GM06990 (cell line): ENCODE measurements around the gene CSF1.

ENCODE experiments used
- DNase-seq: peaks from one replicate; pipeline ENCODE4 v3.0.0-alpha.2; 2011; ENCODE audit not compliant: insufficient read length; ENCODE audit errors: extremely low read depth
- H3K27me3 ChIP-seq: replicated peaks from 2 replicates; pipeline ENCODE4 v1.6.0; 2011; ENCODE audit warnings: low read length; ENCODE audit not compliant: control insufficient read depth, insufficient read depth
- H3K36me3 ChIP-seq: 2 replicates; pipeline ENCODE4 v1.5.1; 2011; ENCODE audit warnings: low read length; ENCODE audit not compliant: control insufficient read depth, insufficient read depth
- H3K4me3 ChIP-seq: replicated peaks from 2 replicates; pipeline ENCODE4 v1.5.1; 2011; ENCODE audit warnings: low read depth, mild to moderate bottlenecking, control low read depth, low read length
- CTCF ChIP-seq: IDR thresholded peaks from 2 replicates; pipeline ENCODE4 v1.5.1; 2011; ENCODE audit warnings: low read length, control low read depth, mild to moderate bottlenecking, inconsistent platforms; ENCODE audit not compliant: insufficient read depth, poor library complexity, severe bottlenecking

The CSF1 gene

DNA sequence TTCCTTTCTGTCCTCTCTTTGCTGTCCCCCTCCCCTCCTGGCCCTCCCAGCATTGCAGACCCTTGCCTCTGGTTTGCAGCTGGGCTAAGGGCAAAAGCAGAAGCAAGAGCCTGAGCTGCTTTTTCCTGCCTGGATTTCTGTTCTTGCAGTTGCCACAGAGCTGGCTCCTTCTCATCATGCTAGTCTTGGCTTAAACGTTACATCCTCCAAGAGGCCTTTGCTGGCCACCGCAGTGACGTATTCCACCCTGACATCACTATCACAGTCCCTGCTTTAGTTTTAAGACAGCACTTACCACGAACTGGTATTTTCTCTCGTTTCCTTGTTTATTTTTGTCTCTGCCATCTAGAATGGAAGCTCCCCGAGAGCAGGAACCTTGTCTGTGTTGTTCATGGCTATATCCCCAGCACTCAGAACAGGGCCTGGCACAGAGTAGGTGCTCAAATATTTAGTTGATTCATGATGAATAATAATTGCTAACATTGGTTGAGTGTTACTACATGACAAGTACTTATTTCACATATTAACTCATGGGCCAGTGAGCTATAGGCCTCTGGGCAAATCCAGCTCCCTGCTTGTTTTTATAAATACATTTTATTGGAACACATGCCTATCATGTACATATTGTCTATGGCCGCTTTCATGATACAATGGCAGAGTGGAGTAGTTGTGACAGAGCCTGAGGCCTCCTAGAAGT, 13.2 kb upstream of the CSF1 start:
- Histone ChIP-seq H3K27me3 (no peaks in the 10 kb centered on the region), H3K36me3 (no peaks in the 10 kb centered on the region), H3K4me3 (no peak overlapping the region)
- TF ChIP-seq CTCF = no peak
- no peak for DNase-seq

DNA sequence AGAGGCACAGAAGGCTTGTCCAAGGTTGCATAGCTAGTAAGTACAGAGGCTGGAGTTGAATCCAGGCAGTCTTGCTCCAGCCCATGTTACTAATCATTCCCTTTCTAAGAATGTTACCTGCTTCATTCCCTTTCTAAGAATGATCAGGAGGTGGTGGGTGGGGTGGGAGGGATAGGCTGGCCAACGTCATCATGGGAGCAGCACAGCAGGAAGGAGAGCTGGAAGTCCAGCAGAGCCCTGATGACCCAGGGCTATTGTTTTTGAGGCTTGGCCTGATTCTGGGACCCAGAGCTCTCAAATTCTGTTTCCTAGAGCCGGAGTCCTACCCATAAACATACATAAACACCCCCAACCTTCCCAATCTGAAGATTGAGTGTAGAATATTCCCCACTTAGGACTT, 11.8 kb upstream of the CSF1 start:
- no peak for DNase-seq
- Histone ChIP-seq H3K4me3 (no peak overlapping the region), H3K36me3 (no peaks in the 10 kb centered on the region), H3K27me3 (no peaks in the 10 kb centered on the region)
- TF ChIP-seq CTCF = no peak

- no peak for TF ChIP-seq CTCF
- no peak overlapping the region for H3K4me3 ChIP-seq
- DNase-seq = no peak
- H3K36me3 ChIP-seq = no peaks in the 10 kb centered on the region
- no peaks in the 10 kb centered on the region for H3K27me3 ChIP-seq
Observed at GRCh38 chr1:109901141-109901523, 9.5 kb upstream of the CSF1 start.

GRCh38 chr1:109901524-109902145, 9.0 kb upstream of the CSF1 start:
- no peak for DNase-seq
- no peak for TF ChIP-seq CTCF
- Histone ChIP-seq H3K36me3 (no peaks in the 10 kb centered on the region), H3K4me3 (no peak overlapping the region), H3K27me3 (no peaks in the 10 kb centered on the region)

DNA sequence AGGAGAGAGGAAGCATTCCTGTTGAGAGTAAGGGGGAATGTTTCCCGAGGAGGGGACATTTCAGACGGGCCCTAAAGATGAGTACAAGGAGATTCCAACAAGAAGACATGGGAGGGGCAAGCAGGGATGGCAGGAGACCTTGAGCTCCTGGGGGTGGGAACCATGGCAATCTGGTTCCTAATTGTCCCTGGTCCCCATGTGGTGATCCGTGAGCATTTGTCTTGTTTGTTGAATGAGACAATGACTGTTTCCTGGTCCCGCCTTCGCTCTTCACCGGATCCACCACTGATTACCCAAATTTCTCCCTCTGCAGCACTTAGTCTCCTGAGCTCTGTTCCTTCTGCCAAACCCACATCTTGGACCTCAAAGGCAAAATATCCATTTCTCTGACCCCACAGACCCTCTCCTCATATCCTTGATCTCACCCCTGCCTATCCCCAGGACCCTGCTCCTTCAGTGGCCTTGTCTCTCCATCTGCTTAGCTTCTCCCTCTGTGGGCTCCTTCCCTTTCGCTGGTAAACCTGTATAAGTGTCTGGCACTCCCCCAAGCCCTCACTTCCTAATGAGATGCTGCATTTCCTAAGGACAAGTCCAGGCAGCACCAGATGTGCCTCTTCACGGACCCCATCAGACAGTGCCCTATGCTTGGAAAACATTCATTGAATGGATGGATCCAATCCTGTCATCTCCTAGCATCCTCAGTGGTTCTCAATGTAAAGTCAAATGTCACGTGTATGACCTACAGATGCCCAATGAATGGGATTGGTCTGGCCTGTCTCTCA, 8.3 kb upstream of the CSF1 start:
- H3K27me3 ChIP-seq = no peaks in the 10 kb centered on the region
- TF ChIP-seq CTCF = no peak
- no peak for DNase-seq
- H3K36me3 ChIP-seq = no peaks in the 10 kb centered on the region
- H3K4me3 ChIP-seq = no peak overlapping the region
